DND-41 (cell line): ENCODE data around the gene BAK1.

ENCODE experiments used
- ATAC-seq: fragments of 200-7000 bp; cut with Tn5 transposase; 3 replicates; pipeline ENCODE4 v1.9.1; 2021; ENCODE audit warnings: low read depth; ENCODE audit not compliant: insufficient read depth
- DNase-seq: peaks from one replicate; pipeline ENCODE4 v3.0.0-alpha.2; 2020
- H2AFZ ChIP-seq: 2 replicates; pipeline ENCODE4 v1.6.0; 2012; ENCODE audit warnings: low read depth, low read length
- H3K27ac ChIP-seq: 2 replicates; pipeline ENCODE4 v1.5.1; 2012; ENCODE audit warnings: low read length, inconsistent platforms
- H3K27me3 ChIP-seq: fragments of 200-600 bp; sonication (generic); 2 replicates; pipeline ENCODE4 v1.6.0; 2012; ENCODE audit warnings: low read length, mild to moderate bottlenecking, inconsistent platforms; ENCODE audit not compliant: insufficient read depth, poor library complexity
- H3K36me3 ChIP-seq: 2 replicates; pipeline ENCODE4 v1.5.1; 2012; ENCODE audit warnings: low read length, inconsistent platforms; ENCODE audit not compliant: insufficient read depth
- H3K4me1 ChIP-seq: 2 replicates; pipeline ENCODE4 v1.5.1; 2012; ENCODE audit warnings: mild to moderate bottlenecking, low read length; ENCODE audit not compliant: insufficient read depth
- H3K4me2 ChIP-seq: 2 replicates; pipeline ENCODE4 v1.6.0; 2012; ENCODE audit warnings: mild to moderate bottlenecking, moderate library complexity, low read length, inconsistent platforms; ENCODE audit not compliant: insufficient read depth
- H3K4me3 ChIP-seq, 2 experiments: fragments of 200-600 bp in 1 of 2; shearing (Covaris generic) in 1 of 2; 2 replicates each; pipeline ENCODE4 v1.5.1; 2012 to 2016; ENCODE audit warnings: inconsistent platforms in 2 of 2, low read length in 2 of 2, mild to moderate bottlenecking in 2 of 2, low read depth in 1 of 2, moderate library complexity in 1 of 2
- H3K79me2 ChIP-seq: 2 replicates; pipeline ENCODE4 v1.6.0; 2012; ENCODE audit warnings: low read length, inconsistent platforms; ENCODE audit not compliant: insufficient read depth
- H3K9ac ChIP-seq: 2 replicates; pipeline ENCODE4 v1.6.0; 2012; ENCODE audit warnings: low read depth, mild to moderate bottlenecking, inconsistent platforms, low read length, moderate library complexity
- H3K9me3 ChIP-seq: 2 replicates; pipeline ENCODE4 v1.5.1; 2012; ENCODE audit warnings: low read length, moderate library complexity, mild to moderate bottlenecking, inconsistent platforms; ENCODE audit not compliant: insufficient read depth, severe bottlenecking
- H4K20me1 ChIP-seq: 2 replicates; pipeline ENCODE4 v1.6.0; 2012; ENCODE audit warnings: low read length; ENCODE audit not compliant: insufficient read depth
- EZH2 ChIP-seq: IDR thresholded peaks from 3 replicates; pipeline ENCODE4 v1.6.1; 2012; ENCODE audit warnings: borderline replicate concordance, low read depth, mild to moderate bottlenecking, moderate library complexity, low read length, inconsistent platforms; ENCODE audit not compliant: severe bottlenecking
- TF ChIP-seq, protein P1 (sequence below): IDR thresholded peaks from 2 replicates; pipeline ENCODE4 v1.5.1; 2012; ENCODE audit warnings: borderline replicate concordance, low read length, moderate library complexity, mild to moderate bottlenecking; ENCODE audit not compliant: poor library complexity, severe bottlenecking; ENCODE audit errors: extremely low read depth

Gene BAK1

DNA sequence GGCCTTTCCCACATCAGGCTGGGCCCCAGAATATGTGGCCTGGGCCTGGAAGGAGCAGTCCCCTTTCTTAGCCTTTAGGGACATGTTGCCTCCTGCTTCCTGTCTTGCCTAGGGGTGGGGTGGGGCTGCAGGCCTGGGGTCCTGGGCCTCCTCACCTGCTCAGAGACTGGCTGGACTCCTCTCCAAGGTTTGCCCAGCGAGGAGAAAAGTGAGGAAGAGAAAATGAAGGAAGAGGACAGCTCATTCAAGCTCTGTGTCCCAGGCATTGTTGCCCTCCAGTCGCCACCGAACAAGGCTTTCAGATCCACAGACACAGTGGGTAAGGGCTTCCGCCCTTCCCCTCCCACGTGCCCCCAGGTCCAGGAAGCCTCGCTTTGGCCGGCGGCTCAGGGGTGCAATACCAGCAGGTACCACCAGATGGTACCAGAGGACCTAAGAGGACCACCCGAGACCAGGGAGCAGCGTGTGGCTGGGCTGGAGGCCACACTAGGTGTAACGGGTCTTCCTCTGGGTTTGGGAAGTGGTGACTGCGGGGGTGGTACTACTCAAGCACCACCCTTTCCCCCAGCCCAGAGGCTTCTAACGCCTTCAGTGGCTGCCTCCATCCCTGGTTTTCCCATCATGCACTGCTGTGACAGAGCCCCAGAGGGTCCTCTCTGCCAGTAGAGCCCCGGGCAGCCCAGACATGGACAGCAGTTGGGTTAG, 5.5 kb upstream of the BAK1 start:
- Histone ChIP-seq H2AFZ (peak overlapping the region; percentile 70), H3K27me3 (no peaks in the 10 kb centered on the region), H3K9me3 (no peaks in the 10 kb centered on the region), H3K27ac (peak overlapping the region; percentile 35), H3K36me3 (no peaks in the 10 kb centered on the region), H3K4me2 (peak overlapping the region; percentile 52), H3K4me1 (peaks cover 22% of the 10 kb centered on the region), H3K4me3 (peak overlapping the region in 1 of 2 experiments; percentile 39; a peak in 2 of 4 replicates), H4K20me1 (no peaks in the 10 kb centered on the region), H3K9ac (peak overlapping the region; percentile 47), H3K79me2 (no peaks in the 10 kb centered on the region)
- ATAC-seq: peak; percentile 91
- DNase-seq: peak; percentile 88
- TF ChIP-seq, protein P1, sequence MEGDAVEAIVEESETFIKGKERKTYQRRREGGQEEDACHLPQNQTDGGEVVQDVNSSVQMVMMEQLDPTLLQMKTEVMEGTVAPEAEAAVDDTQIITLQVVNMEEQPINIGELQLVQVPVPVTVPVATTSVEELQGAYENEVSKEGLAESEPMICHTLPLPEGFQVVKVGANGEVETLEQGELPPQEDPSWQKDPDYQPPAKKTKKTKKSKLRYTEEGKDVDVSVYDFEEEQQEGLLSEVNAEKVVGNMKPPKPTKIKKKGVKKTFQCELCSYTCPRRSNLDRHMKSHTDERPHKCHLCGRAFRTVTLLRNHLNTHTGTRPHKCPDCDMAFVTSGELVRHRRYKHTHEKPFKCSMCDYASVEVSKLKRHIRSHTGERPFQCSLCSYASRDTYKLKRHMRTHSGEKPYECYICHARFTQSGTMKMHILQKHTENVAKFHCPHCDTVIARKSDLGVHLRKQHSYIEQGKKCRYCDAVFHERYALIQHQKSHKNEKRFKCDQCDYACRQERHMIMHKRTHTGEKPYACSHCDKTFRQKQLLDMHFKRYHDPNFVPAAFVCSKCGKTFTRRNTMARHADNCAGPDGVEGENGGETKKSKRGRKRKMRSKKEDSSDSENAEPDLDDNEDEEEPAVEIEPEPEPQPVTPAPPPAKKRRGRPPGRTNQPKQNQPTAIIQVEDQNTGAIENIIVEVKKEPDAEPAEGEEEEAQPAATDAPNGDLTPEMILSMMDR: peak; percentile 99
- no peak for TF ChIP-seq EZH2

- no peaks in the 10 kb centered on the region for H3K36me3 ChIP-seq
- H3K4me3 ChIP-seq: peak overlapping the region in 1 of 2 experiments; percentile 39; a peak in 2 of 4 replicates
- no peaks in the 10 kb centered on the region for H3K27me3 ChIP-seq
- H3K9me3 ChIP-seq: no peaks in the 10 kb centered on the region
- H4K20me1 ChIP-seq: no peaks in the 10 kb centered on the region
- ATAC-seq: no peak
- peak overlapping the region; percentile 70 for H2AFZ ChIP-seq
- H3K9ac ChIP-seq: peak overlapping the region; percentile 47
- peak overlapping the region; percentile 52 for H3K4me2 ChIP-seq
- TF ChIP-seq, protein P1: no peak
- no peak for TF ChIP-seq EZH2
- H3K27ac ChIP-seq: peak overlapping the region; percentile 35
- H3K4me1 ChIP-seq: peaks cover 27% of the 10 kb centered on the region
- H3K79me2 ChIP-seq: peaks cover 2% of the 10 kb centered on the region
- DNase-seq: no peak
These were observed 4.8 kb upstream of the BAK1 start for GRCh38 chr6:33584700-33585402.

- peaks cover 13% of the 10 kb centered on the region for H3K79me2 ChIP-seq
- H2AFZ ChIP-seq: no peak overlapping the region
- H3K27ac ChIP-seq: no peak overlapping the region
- DNase-seq (peak; percentile 30), ATAC-seq (no peak)
- no peaks in the 10 kb centered on the region for H3K27me3 ChIP-seq
- H3K4me3 ChIP-seq: no peak overlapping the region
- no peaks in the 10 kb centered on the region; the same call in 1 of the 2 replicates for H3K36me3 ChIP-seq
- H4K20me1 ChIP-seq: no peaks in the 10 kb centered on the region
- peaks cover 34% of the 10 kb centered on the region for H3K4me1 ChIP-seq
- no peak overlapping the region for H3K9ac ChIP-seq
- H3K9me3 ChIP-seq: no peaks in the 10 kb centered on the region
- no peak overlapping the region for H3K4me2 ChIP-seq
- TF ChIP-seq, protein P1: peak; percentile 51
- TF ChIP-seq EZH2: no peak
These were observed 3.6 kb upstream of the BAK1 start for GRCh38 chr6:33583591-33584155.
